HG03442 (cell line): ENCODE measurements around the gene SEMA3F.

Experiments
- ATAC-seq: cut with Tn5 transposase; IDR thresholded peaks from one replicate; pipeline ENCODE4 v1.9.1; 2021; ENCODE audit warnings: mild to moderate bottlenecking, moderate library complexity; ENCODE audit not compliant: unreplicated experiment

SEMA3F gene

GRCh38 chr3:50230104-50230793 lies 75.1 kb downstream of the SEMA3F start:
- ATAC-seq, result no peak

GRCh38 chr3:50230794-50231125 lies 75.6 kb downstream of the SEMA3F start:
- no peak for ATAC-seq

GRCh38 chr3:50231581-50231980 lies 76.5 kb downstream of the SEMA3F start:
- ATAC-seq, result no peak

- no peak for ATAC-seq
These were observed 77.2 kb downstream of the SEMA3F start for GRCh38 chr3:50232303-50232702.

- no peak for ATAC-seq
These were observed 78.1 kb downstream of the SEMA3F start for GRCh38 chr3:50233176-50233575.

GRCh38 chr3:50235716-50236483 lies 80.8 kb downstream of the SEMA3F start, which contains the start of gene GNAI2:
TSS of gene GNAI2 (plus strand) at chr3:50236204. CDS start at chr3:50236336, 132 bp downstream.
- peak; percentile 89 for ATAC-seq

- no peak for ATAC-seq
These were observed 81.5 kb downstream of the SEMA3F start for GRCh38 chr3:50236484-50237132.

- no peak for ATAC-seq
These were observed 82.1 kb downstream of the SEMA3F start for GRCh38 chr3:50237133-50237651.

- ATAC-seq, result peak; percentile 31
These were observed 82.8 kb downstream of the SEMA3F start for GRCh38 chr3:50237754-50238548.

- ATAC-seq, result no peak
These were observed 83.5 kb downstream of the SEMA3F start for GRCh38 chr3:50238549-50239026.
